Measurements from ENCODE around the gene B4GALNT4.

Gene B4GALNT4

GRCh38 chr11:383431-383830 lies 14.1 kb downstream of the B4GALNT4 start:
- no peak for TF ChIP-seq CTCF (IDR thresholded peaks at IDR 0.05)

- no peak for TF ChIP-seq CTCF (IDR thresholded peaks at IDR 0.05)
These were observed 15.2 kb downstream of the B4GALNT4 start for GRCh38 chr11:384511-384910.

GRCh38 chr11:385594-386351 lies 16.5 kb downstream of the B4GALNT4 start:
- no peak for TF ChIP-seq CTCF (IDR thresholded peaks at IDR 0.05)

- no peak for TF ChIP-seq CTCF (IDR thresholded peaks at IDR 0.05)
These were observed 17.2 kb downstream of the B4GALNT4 start for GRCh38 chr11:386483-386882.

GRCh38 chr11:387193-387793 lies 18.0 kb downstream of the B4GALNT4 start:
- TF ChIP-seq CTCF (IDR thresholded peaks at IDR 0.05) = no peak

- TF ChIP-seq CTCF (IDR thresholded peaks at IDR 0.05) = no peak; the same call in 1 of the 2 replicates
These were observed 20.9 kb downstream of the B4GALNT4 start for GRCh38 chr11:390175-390574.

GRCh38 chr11:391117-392017 lies 22.1 kb downstream of the B4GALNT4 start:
- TF ChIP-seq CTCF (IDR thresholded peaks at IDR 0.05) = no peak
